HG03432 (cell line): ENCODE measurements around the gene HSPA4.

Experiments used
- ATAC-seq: cut with Tn5 transposase; IDR thresholded peaks from one replicate; pipeline ENCODE4 v1.9.1; 2021; ENCODE audit warnings: mild to moderate bottlenecking, moderate library complexity; ENCODE audit not compliant: unreplicated experiment

Gene HSPA4

GRCh38 chr5:133154274-133155075 is 102.7 kb downstream of the HSPA4 start:
- no peak for ATAC-seq

GRCh38 chr5:133155326-133155969 is 103.6 kb downstream of the HSPA4 start:
- ATAC-seq: no peak
